ENCODE results near the gene SLC39A7. TPM values are rescaled to one million over a fixed set of nuclear protein-coding genes. Genes with fewer than 3 reads are reported as not detected.

Gene SLC39A7
- total and polyA plus RNA-seq, 2 of the 13 experiments (the other 11 are each of a cell fraction or from before 2014, with no cell fraction given): 142 to 229 TPM

GRCh38 chr6:33200219-33201146, at the start of gene SLC39A7, which contains the start of gene RXRB (continued):
- TF ChIP-seq MNT (IDR thresholded peaks at IDR 0.05): no peak
- TF ChIP-seq KIAA2018 (CRISPR knock-in tag; IDR thresholded peaks at IDR 0.05; ENCODE audit: borderline replicate concordance): peak; percentile 95; the same call in 1 of the 2 replicates
- TF ChIP-seq ARID4A (CRISPR knock-in tag; IDR thresholded peaks at IDR 0.05; ENCODE audit: borderline replicate concordance): peak; percentile 89; the same call in 1 of the 2 replicates
- TF ChIP-seq CTCF (CRISPR knock-in tag; IDR thresholded peaks at IDR 0.05): no peak
- TF ChIP-seq NFATC3 (CRISPR knock-in tag; IDR thresholded peaks at IDR 0.05): peak; percentile 93
- TF ChIP-seq ZNF580 (CRISPR knock-in tag; IDR thresholded peaks at IDR 0.05; ENCODE audit: borderline replicate concordance, low read depth): peak; percentile 14
- peak; percentile 79; the same call in 1 of the 2 replicates for TF ChIP-seq NFKBIZ (CRISPR knock-in tag; IDR thresholded peaks at IDR 0.05)
- 0 out of 2 replicates have a peak, but pooled peaks have one; percentile 48 for TF ChIP-seq ZNF713 (CRISPR knock-in tag; IDR thresholded peaks at IDR 0.05)
